A673 (cell line): ENCODE measurements around the gene SORCS1. TPM values are rescaled to one million over a fixed set of nuclear protein-coding genes. Genes with fewer than 3 reads are reported as not detected.

Source experiments
- BruUV-seq: library from RNA; stranded (reverse); fragments of 400-500 nt; replicated peaks from 2 replicates; lab custom pipeline; 2021; lab: Mats Ljungman, UMichigan
- CTCF ChIA-PET: fragments of 300-600 bp; sonication (Branson Sonifier 250); formaldehyde crosslinking; loops from one replicate; lab custom pipeline; 2022; ENCODE audit warnings: antibody characterized with exemption; lab: Charles Lee
- POLR2A ChIA-PET: fragments of 300-600 bp; sonication (Branson Sonifier 250); formaldehyde crosslinking; loops from one replicate; lab custom pipeline; 2022; ENCODE audit warnings: antibody characterized with exemption; ENCODE audit not compliant: low non-redundant PET; lab: Charles Lee
- DNase-seq: peaks from one replicate; pipeline ENCODE4 v3.0.0-alpha.2; 2015; ENCODE audit warnings: low spot score
- H3K27ac ChIP-seq: fragments of 200-600 bp; sonication (generic); 2 replicates; pipeline ENCODE4 v1.5.1; 2016; ENCODE audit warnings: mixed run types, low read depth, mild to moderate bottlenecking, mixed read lengths, antibody characterized with exemption, low read length; ENCODE audit not compliant: poor library complexity, severe bottlenecking
- H3K27me3 ChIP-seq: fragments of 200-600 bp; sonication (generic); replicated peaks from 2 replicates; pipeline ENCODE4 v1.6.1; 2017; ENCODE audit warnings: mixed run types, low read depth, mild to moderate bottlenecking, mixed read lengths, antibody characterized with exemption, low read length; ENCODE audit not compliant: insufficient read depth, poor library complexity
- H3K36me3 ChIP-seq: fragments of 200-600 bp; sonication (generic); 2 replicates; pipeline ENCODE4 v1.6.1; 2016; ENCODE audit warnings: mixed run types, mild to moderate bottlenecking, mixed read lengths, antibody characterized with exemption, low read length; ENCODE audit not compliant: insufficient read depth, poor library complexity, severe bottlenecking
- H3K4me1 ChIP-seq: fragments of 200-600 bp; sonication (generic); 2 replicates; pipeline ENCODE4 v1.6.1; 2017; ENCODE audit warnings: mixed run types, mild to moderate bottlenecking, mixed read lengths, antibody characterized with exemption, low read length; ENCODE audit not compliant: insufficient read depth, poor library complexity, severe bottlenecking
- H3K4me3 ChIP-seq: fragments of 200-600 bp; sonication (generic); 2 replicates; pipeline ENCODE4 v1.5.1; 2016; ENCODE audit warnings: low read depth, mixed run types, mild to moderate bottlenecking, mixed read lengths, low read length; ENCODE audit not compliant: poor library complexity, severe bottlenecking
- H3K9me3 ChIP-seq: fragments of 200-600 bp; sonication (generic); 2 replicates; pipeline ENCODE4 v1.6.1; 2016; ENCODE audit warnings: mixed run types, low read depth, mild to moderate bottlenecking, mixed read lengths, antibody characterized with exemption, low read length; ENCODE audit not compliant: poor library complexity, severe bottlenecking
- EZH2 ChIP-seq: fragments of 200-600 bp; sonication (generic); IDR thresholded peaks from 2 replicates; pipeline ENCODE4 v1.6.1; 2017; ENCODE audit warnings: borderline replicate concordance, low read depth, mild to moderate bottlenecking, mixed read lengths, antibody characterized with exemption, low read length; ENCODE audit not compliant: poor library complexity, severe bottlenecking
- intact Hi-C: fragments of 100-400 bp; cut with micrococcal nuclease; formaldehyde crosslinking; loops from one replicate; pipeline ENCODE4 v1.10.0; 2022; ENCODE audit not compliant: unreplicated experiment
- total RNA-seq: library from RNA; stranded (reverse); gene quantifications from 2 replicates; pipeline ENCODE4 v1.2.3, GENCODE V29; 2021
- TF ChIP-seq, protein P1 (sequence below): fragments of 300-800, 200-600 bp; sonication (generic); conservative IDR thresholded peaks from 2 replicates; pipeline ENCODE4 v1.5.1; 2017; ENCODE audit warnings: low read depth, mild to moderate bottlenecking, antibody characterized with exemption, low read length, moderate library complexity, mixed read lengths

The SORCS1 gene
- total RNA-seq, 1 experiment from 2014 or later = 0.34 TPM

DNA sequence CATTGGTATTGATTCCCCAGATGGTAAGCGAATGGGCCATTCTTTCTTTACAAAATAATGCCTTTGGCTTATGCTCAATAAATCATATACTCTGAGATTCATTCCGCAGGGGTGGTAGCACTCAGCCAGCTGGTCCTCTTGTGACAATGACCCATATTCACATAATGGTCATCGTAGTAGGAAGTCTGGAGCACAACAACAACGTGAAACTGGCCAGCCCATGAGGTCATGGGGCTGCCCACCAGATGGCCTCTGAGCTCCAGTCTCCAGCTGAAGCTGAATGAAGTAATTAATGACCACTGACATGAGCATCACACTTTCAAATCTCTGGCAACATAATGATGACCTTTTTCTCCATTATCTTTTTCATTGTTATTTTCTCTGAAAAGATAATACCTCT, 42.3 kb upstream of the SORCS1 start:
- intact Hi-C loops = no loop called here
- Histone ChIP-seq H3K36me3 (no peaks in the 10 kb centered on the region), H3K27ac (no peak overlapping the region), H3K9me3 (no peaks in the 10 kb centered on the region), H3K4me1 (no peaks in the 10 kb centered on the region), H3K27me3 (no peaks in the 10 kb centered on the region), H3K4me3 (no peak overlapping the region)
- no peak for TF ChIP-seq EZH2
- TF ChIP-seq, protein P1, sequence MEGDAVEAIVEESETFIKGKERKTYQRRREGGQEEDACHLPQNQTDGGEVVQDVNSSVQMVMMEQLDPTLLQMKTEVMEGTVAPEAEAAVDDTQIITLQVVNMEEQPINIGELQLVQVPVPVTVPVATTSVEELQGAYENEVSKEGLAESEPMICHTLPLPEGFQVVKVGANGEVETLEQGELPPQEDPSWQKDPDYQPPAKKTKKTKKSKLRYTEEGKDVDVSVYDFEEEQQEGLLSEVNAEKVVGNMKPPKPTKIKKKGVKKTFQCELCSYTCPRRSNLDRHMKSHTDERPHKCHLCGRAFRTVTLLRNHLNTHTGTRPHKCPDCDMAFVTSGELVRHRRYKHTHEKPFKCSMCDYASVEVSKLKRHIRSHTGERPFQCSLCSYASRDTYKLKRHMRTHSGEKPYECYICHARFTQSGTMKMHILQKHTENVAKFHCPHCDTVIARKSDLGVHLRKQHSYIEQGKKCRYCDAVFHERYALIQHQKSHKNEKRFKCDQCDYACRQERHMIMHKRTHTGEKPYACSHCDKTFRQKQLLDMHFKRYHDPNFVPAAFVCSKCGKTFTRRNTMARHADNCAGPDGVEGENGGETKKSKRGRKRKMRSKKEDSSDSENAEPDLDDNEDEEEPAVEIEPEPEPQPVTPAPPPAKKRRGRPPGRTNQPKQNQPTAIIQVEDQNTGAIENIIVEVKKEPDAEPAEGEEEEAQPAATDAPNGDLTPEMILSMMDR = no peak
- POLR2A ChIA-PET = no interaction called here
- no TSS peak for BruUV-seq
- no peak for DNase-seq
- CTCF ChIA-PET = no interaction called here

DNA sequence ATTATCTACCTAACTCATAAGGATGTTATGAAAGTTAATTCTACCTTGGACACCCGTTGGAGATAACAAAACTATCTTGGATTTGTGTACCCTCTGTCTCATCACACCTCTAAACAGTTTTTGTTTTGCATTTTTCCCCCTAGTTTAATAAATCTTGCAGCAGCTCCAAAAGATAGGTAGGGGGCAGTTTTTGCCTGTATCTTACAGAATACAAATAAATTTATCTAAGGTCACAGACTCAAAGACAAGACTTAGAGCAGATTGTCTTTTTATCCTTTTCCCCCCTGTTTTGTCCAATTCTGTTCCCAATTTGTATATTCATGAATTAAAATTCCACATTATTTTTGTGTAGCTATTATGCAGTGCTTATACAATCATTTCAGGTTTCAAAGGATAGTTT, 5.0 kb upstream of the SORCS1 start:
- intact Hi-C loops = loop anchor here (1.0 kb wide), 1 partner anchor 645 kb away; no protein-coding TSS in a partner anchor
- Histone ChIP-seq H3K36me3 (no peaks in the 10 kb centered on the region), H3K27me3 (peaks cover 21% of the 10 kb centered on the region), H3K4me3 (no peak overlapping the region), H3K9me3 (no peaks in the 10 kb centered on the region), H3K4me1 (no peaks in the 10 kb centered on the region), H3K27ac (no peak overlapping the region)
- TF ChIP-seq EZH2 = no peak
- TF ChIP-seq, protein P1 = peak; percentile 41; the same call in 1 of the 2 replicates
- DNase-seq = peak; percentile 17
- POLR2A ChIA-PET = no interaction called here
- no TSS peak for BruUV-seq
- CTCF ChIA-PET = no interaction called here

DNA sequence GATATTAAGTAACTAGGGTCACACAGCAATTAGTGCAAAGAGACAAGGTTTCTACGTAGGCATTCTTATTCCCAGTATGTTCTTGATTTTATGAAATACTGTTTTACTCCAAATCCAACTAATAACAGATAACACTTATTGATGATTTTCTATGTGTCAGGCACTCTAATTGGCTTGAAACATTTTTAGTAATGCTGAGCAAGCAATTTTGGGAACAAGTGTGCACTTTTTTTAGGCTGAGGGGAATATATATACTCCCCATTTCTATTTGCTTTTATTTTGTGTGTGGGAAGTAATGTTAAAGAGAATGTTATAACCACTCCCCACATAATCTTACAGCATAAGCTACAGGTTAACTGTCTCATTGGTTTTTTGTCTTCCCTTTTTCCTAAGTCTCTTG, 4.2 kb upstream of the SORCS1 start:
- Histone ChIP-seq H3K27me3 (peaks cover 28% of the 10 kb centered on the region), H3K27ac (no peak overlapping the region), H3K4me1 (peaks cover 4% of the 10 kb centered on the region), H3K36me3 (no peaks in the 10 kb centered on the region), H3K4me3 (no peak overlapping the region), H3K9me3 (no peaks in the 10 kb centered on the region)
- intact Hi-C loops = loop anchor here (1.0 kb wide), 1 partner anchor 646 kb away; no protein-coding TSS in a partner anchor
- ChIA-PET POLR2A (no interaction called here), CTCF (no interaction called here)
- no peak for DNase-seq
- TF ChIP-seq, protein P1 = no peak
- no peak for TF ChIP-seq EZH2
- BruUV-seq = no TSS peak
